OCI-LY7 (cell line): ENCODE results near the gene KAZN. TPM values are rescaled to one million over a fixed set of nuclear protein-coding genes. Genes with fewer than 3 reads are reported as not detected.

Source experiments
- BruUV-seq: library from RNA; stranded (reverse); fragments of 400-500 nt; replicated peaks from 2 replicates; lab custom pipeline; 2021; lab: Mats Ljungman, UMichigan
- CTCF ChIA-PET: fragments of 300-600 bp; sonication (Branson Sonifier 250); formaldehyde crosslinking; loops from one replicate; lab custom pipeline; 2022; ENCODE audit warnings: antibody characterized with exemption; ENCODE audit not compliant: unreplicated experiment; lab: Charles Lee
- POLR2A ChIA-PET: fragments of 300-600 bp; sonication (Branson Sonifier 250); formaldehyde crosslinking; loops from one replicate; lab custom pipeline; 2022; ENCODE audit warnings: antibody characterized with exemption; lab: Charles Lee
- DNase-seq: peaks from one replicate; pipeline ENCODE4 v3.0.0-alpha.2; 2015; ENCODE audit warnings: low spot score
- H2AFZ ChIP-seq: fragments of 200-600 bp; sonication (generic), shearing (Covaris generic); 2 replicates; pipeline ENCODE4 v1.6.1; 2014; ENCODE audit warnings: mild to moderate bottlenecking, antibody characterized with exemption, low read length, moderate library complexity
- H3K27ac ChIP-seq: fragments of 200-600 bp; sonication (generic); 2 replicates; pipeline ENCODE4 v1.5.1; 2014; ENCODE audit warnings: mixed run types, low read depth, mild to moderate bottlenecking, moderate library complexity, low read length, inconsistent platforms; ENCODE audit not compliant: poor library complexity, severe bottlenecking
- H3K36me3 ChIP-seq: fragments of 200-600 bp; sonication (generic); 2 replicates; pipeline ENCODE4 v1.6.1; 2014; ENCODE audit warnings: mild to moderate bottlenecking, antibody characterized with exemption, low read length, moderate library complexity, mixed read lengths; ENCODE audit not compliant: insufficient read depth
- H3K4me1 ChIP-seq: fragments of 200-600 bp; sonication (generic); 2 replicates; pipeline ENCODE4 v1.5.1; 2014; ENCODE audit warnings: mild to moderate bottlenecking, low read length; ENCODE audit not compliant: insufficient read depth, poor library complexity, severe bottlenecking
- H3K4me2 ChIP-seq: fragments of 200-600 bp; sonication (generic); 2 replicates; pipeline ENCODE4 v1.6.1; 2014; ENCODE audit warnings: mild to moderate bottlenecking, low read length
- H3K4me3 ChIP-seq: fragments of 200-600 bp; sonication (generic); 2 replicates; pipeline ENCODE4 v1.5.1; 2014; ENCODE audit warnings: mild to moderate bottlenecking, low read depth, low read length; ENCODE audit not compliant: poor library complexity, severe bottlenecking
- H3K79me2 ChIP-seq: fragments of 200-600 bp; sonication (generic); 2 replicates; pipeline ENCODE4 v1.6.1; 2016; ENCODE audit warnings: low read depth, mild to moderate bottlenecking, low read length, moderate library complexity, mixed read lengths; ENCODE audit not compliant: insufficient read depth
- H3K9me2 ChIP-seq: fragments of 200-600 bp; sonication (generic); 2 replicates; pipeline ENCODE4 v1.6.1; 2016; ENCODE audit warnings: mild to moderate bottlenecking, low read length, mixed read lengths; ENCODE audit not compliant: insufficient read depth
- H3K9me3 ChIP-seq: fragments of 200-600 bp; sonication (generic); 2 replicates; pipeline ENCODE4 v1.6.1; 2014; ENCODE audit warnings: mild to moderate bottlenecking, mixed run types, low read length, mixed read lengths
- H4K20me1 ChIP-seq: fragments of 200-600 bp; sonication (generic); 2 replicates; pipeline ENCODE4 v1.6.1; 2014; ENCODE audit warnings: mild to moderate bottlenecking, antibody characterized with exemption, low read length, moderate library complexity, mixed read lengths; ENCODE audit not compliant: insufficient read depth
- EZH2phosphoT487 ChIP-seq: fragments of 200-600 bp; sonication (generic); IDR thresholded peaks from 2 replicates; pipeline ENCODE4 v1.6.1; 2018; ENCODE audit warnings: low read depth, borderline replicate concordance, mild to moderate bottlenecking, mixed run types, antibody characterized with exemption, low read length, moderate library complexity, mixed read lengths
- intact Hi-C: fragments of 100-400 bp; cut with micrococcal nuclease; formaldehyde crosslinking; loops from one replicate; pipeline ENCODE4 v1.10.0; 2022; ENCODE audit not compliant: unreplicated experiment
- total RNA-seq, 2 experiments: library from RNA; depleted of rRNA in 1 of 2; stranded (reverse); fragments of >200 nt in 1 of 2; shearing (Covaris generic) in 1 of 2; gene quantifications; 2 replicates each; pipeline ENCODE4 v1.2.3, GENCODE V29; 2014 to 2022
- TF ChIP-seq, protein P1 (sequence below): fragments of 200-600 bp; sonication (generic); conservative IDR thresholded peaks from 2 replicates; pipeline ENCODE4 v1.5.1; 2014; ENCODE audit warnings: mild to moderate bottlenecking, antibody characterized with exemption, low read length, moderate library complexity, mixed read lengths

The KAZN gene
- total RNA-seq, 2 experiments from 2014 or later: 0.40 to 2.4 TPM

- Histone ChIP-seq H2AFZ (no peak overlapping the region), H3K9me2 (no peaks in the 10 kb centered on the region), H3K79me2 (no peaks in the 10 kb centered on the region), H3K4me1 (no peaks in the 10 kb centered on the region), H3K36me3 (no peaks in the 10 kb centered on the region), H4K20me1 (no peaks in the 10 kb centered on the region), H3K27ac (no peak overlapping the region), H3K4me3 (no peak overlapping the region), H3K9me3 (no peaks in the 10 kb centered on the region), H3K4me2 (no peak overlapping the region)
- BruUV-seq: no TSS peak
- CTCF ChIA-PET: no interaction called here
- no peak for DNase-seq
- TF ChIP-seq, protein P1, sequence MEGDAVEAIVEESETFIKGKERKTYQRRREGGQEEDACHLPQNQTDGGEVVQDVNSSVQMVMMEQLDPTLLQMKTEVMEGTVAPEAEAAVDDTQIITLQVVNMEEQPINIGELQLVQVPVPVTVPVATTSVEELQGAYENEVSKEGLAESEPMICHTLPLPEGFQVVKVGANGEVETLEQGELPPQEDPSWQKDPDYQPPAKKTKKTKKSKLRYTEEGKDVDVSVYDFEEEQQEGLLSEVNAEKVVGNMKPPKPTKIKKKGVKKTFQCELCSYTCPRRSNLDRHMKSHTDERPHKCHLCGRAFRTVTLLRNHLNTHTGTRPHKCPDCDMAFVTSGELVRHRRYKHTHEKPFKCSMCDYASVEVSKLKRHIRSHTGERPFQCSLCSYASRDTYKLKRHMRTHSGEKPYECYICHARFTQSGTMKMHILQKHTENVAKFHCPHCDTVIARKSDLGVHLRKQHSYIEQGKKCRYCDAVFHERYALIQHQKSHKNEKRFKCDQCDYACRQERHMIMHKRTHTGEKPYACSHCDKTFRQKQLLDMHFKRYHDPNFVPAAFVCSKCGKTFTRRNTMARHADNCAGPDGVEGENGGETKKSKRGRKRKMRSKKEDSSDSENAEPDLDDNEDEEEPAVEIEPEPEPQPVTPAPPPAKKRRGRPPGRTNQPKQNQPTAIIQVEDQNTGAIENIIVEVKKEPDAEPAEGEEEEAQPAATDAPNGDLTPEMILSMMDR: no peak
- no peak for TF ChIP-seq EZH2phosphoT487
- POLR2A ChIA-PET: no interaction called here
- intact Hi-C loops: loop anchor here (10.0 kb wide), 1 partner anchor 457 kb away; no protein-coding TSS in a partner anchor
Measured at GRCh38 chr1:15022048-15022447, 423.6 kb downstream of the KAZN start.

DNA sequence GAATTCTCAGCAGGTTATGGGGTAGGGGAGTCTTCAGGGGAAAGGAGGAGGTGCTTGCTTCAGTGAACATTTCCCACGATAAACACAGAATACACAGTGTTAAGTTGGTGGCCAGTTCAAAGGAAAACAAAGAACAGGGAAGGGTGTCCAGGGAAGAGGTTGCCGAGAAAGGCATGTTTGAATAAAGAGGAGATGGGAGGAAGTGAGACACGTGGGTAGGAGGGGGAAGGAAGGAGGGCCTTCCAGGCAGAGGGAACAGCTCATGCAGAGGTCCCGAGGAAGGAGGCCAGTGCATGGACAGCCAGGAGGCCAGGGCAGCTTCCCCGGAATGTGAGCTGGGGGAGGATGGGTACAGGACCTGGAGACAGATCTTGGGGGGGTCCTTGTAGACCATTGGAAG lies 424.7 kb downstream of the KAZN start:
- POLR2A ChIA-PET: no interaction called here
- H3K4me2 ChIP-seq: no peak overlapping the region

DNA sequence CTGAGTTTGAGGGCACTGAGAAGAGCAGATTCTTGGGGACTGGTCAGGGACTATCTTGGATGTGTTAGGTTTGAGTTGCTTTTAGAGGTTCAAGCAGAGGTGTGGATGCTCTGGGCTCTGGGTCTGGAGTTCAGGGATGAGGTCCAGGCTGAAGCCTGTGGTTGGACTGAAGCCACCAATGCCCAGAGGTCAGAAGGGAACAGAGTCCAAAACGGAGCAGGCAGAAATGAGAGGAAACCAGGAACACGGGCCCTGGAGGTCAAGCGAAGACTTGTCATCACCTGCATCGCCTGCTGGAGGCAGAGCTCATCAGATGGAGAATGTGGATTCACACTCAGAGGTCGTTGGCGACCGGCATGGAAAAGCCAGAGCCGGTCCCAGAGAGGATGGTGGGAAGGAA lies 425.5 kb downstream of the KAZN start:
- Histone ChIP-seq H2AFZ (no peak overlapping the region), H3K4me1 (no peaks in the 10 kb centered on the region), H3K4me2 (no peak overlapping the region), H3K9me3 (no peaks in the 10 kb centered on the region), H3K36me3 (no peaks in the 10 kb centered on the region), H3K27ac (no peak overlapping the region), H3K9me2 (no peaks in the 10 kb centered on the region), H4K20me1 (no peaks in the 10 kb centered on the region), H3K79me2 (no peaks in the 10 kb centered on the region), H3K4me3 (no peak overlapping the region)
- ChIA-PET POLR2A (no interaction called here), CTCF (no interaction called here)
- no TSS peak for BruUV-seq
- DNase-seq: no peak
- TF ChIP-seq EZH2phosphoT487: no peak
- TF ChIP-seq, protein P1: no peak
- intact Hi-C loops: loop anchor here (10.0 kb wide), 1 partner anchor 459 kb away; no protein-coding TSS in a partner anchor

More for the DNA sequence above, 424.7 kb downstream of the KAZN start:
- H2AFZ ChIP-seq: no peak overlapping the region
- H3K4me3 ChIP-seq: no peak overlapping the region
- no TSS peak for BruUV-seq
- no peaks in the 10 kb centered on the region for H3K79me2 ChIP-seq
- CTCF ChIA-PET: no interaction called here
- H3K9me2 ChIP-seq: no peaks in the 10 kb centered on the region
- no peak for DNase-seq
- H3K27ac ChIP-seq: no peak overlapping the region
- H3K36me3 ChIP-seq: no peaks in the 10 kb centered on the region
- intact Hi-C loops: loop anchor here (10.0 kb wide), 1 partner anchor 458 kb away; no protein-coding TSS in a partner anchor
- H3K9me3 ChIP-seq: no peaks in the 10 kb centered on the region
- TF ChIP-seq, protein P1: no peak
- no peak for TF ChIP-seq EZH2phosphoT487
- no peaks in the 10 kb centered on the region for H4K20me1 ChIP-seq
- H3K4me1 ChIP-seq: no peaks in the 10 kb centered on the region
